HCT116 (cell line): ENCODE data around the gene COX11. TPM values are rescaled to one million over a fixed set of nuclear protein-coding genes. Genes with fewer than 3 reads are reported as not detected.
A peak's percentile ranks its signal among the peaks of the same experiment; 100 is the strongest.

ENCODE experiments used
- ATAC-seq: fragments of 200-7000 bp; cut with Tn5 transposase; 2 replicates; pipeline ENCODE4 v1.9.1; 2020; ENCODE audit warnings: mild to moderate bottlenecking, moderate library complexity
- BruUV-seq: library from RNA; stranded (reverse); fragments of 400-500 nt; replicated peaks from 2 replicates; lab custom pipeline; 2021; lab: Mats Ljungman, UMichigan
- CTCF ChIA-PET: fragments of 300-600 bp; sonication (Branson Sonifier 250); formaldehyde crosslinking; loops from one replicate; lab custom pipeline; 2021; ENCODE audit warnings: antibody characterized with exemption; lab: Charles Lee
- POLR2A ChIA-PET: fragments of 300-600, 350-600 bp; sonication (Branson Sonifier 250); formaldehyde crosslinking; loops from one replicate; lab custom pipeline; 2021; ENCODE audit warnings: antibody characterized with exemption; lab: Charles Lee
- RAD21 ChIA-PET, 2 experiments: fragments of 300-600 bp; sonication (Branson Sonifier 250); formaldehyde crosslinking; loops; one replicate each; lab custom pipeline; 2023; ENCODE audit warnings: low total read pairs in 2 of 2; ENCODE audit not compliant: uncharacterized antibody in 2 of 2, unreplicated experiment in 2 of 2, low non-redundant PET in 1 of 2; lab: Charles Lee
- DNase-seq: peaks from one replicate; pipeline ENCODE4 v3.0.0-alpha.2; 2010; ENCODE audit warnings: low read depth, low spot score
- H2AFZ ChIP-seq: fragments of 200-600 bp; shearing (Covaris generic), sonication (generic); 2 replicates; pipeline ENCODE4 v1.6.1; 2017; ENCODE audit warnings: low read depth, mixed run types, mixed read lengths, antibody characterized with exemption, low read length; ENCODE audit not compliant: poor library complexity, severe bottlenecking
- H3K27ac ChIP-seq: 2 replicates; pipeline ENCODE4 v1.5.1; 2012; ENCODE audit warnings: low read depth, low read length
- H3K27me3 ChIP-seq: fragments of 200-600 bp; sonication (generic); 2 replicates; pipeline ENCODE4 v1.6.1; 2016; ENCODE audit warnings: mixed run types, low read length, mixed read lengths; ENCODE audit not compliant: insufficient read depth
- H3K36me3 ChIP-seq, 2 experiments: fragments of 200-500 bp in 1 of 2; fragments of 200-600 bp in 1 of 2; sonication (Bioruptor generic) in 1 of 2; sonication (generic) in 1 of 2; 2 replicates each; pipeline versions ENCODE4 v1.5.1 to v1.6.1; 2014 to 2016; ENCODE audit warnings: low read length in 2 of 2, inconsistent platforms in 1 of 2, mixed read lengths in 1 of 2, mixed run types in 1 of 2; ENCODE audit not compliant: insufficient read depth in 2 of 2, control insufficient read depth in 1 of 2
- H3K4me1 ChIP-seq, 2 experiments: fragments of 200-600 bp in 1 of 2; sonication (generic) in 1 of 2; 2 replicates each; pipeline versions ENCODE4 v1.5.1 to v1.6.1; 2012 to 2017; ENCODE audit warnings: low read length in 2 of 2, inconsistent platforms in 1 of 2, mild to moderate bottlenecking in 1 of 2, mixed read lengths in 1 of 2, mixed run types in 1 of 2, moderate library complexity in 1 of 2; ENCODE audit not compliant: insufficient read depth in 2 of 2, control insufficient read depth in 1 of 2
- H3K4me2 ChIP-seq: fragments of 200-600 bp; sonication (generic); 2 replicates; pipeline ENCODE4 v1.6.1; 2017; ENCODE audit warnings: mixed run types, low read length, mixed read lengths
- H3K4me3 ChIP-seq, 2 experiments: fragments of 200-600 bp in 1 of 2; sonication (generic) in 1 of 2; replicated peaks in 1 of 2; 2 replicates each; pipeline ENCODE4 v1.5.1; 2011 to 2016; ENCODE audit warnings: low read length in 2 of 2, control low read depth in 1 of 2, low read depth in 1 of 2, mild to moderate bottlenecking in 1 of 2, mixed read lengths in 1 of 2, mixed run types in 1 of 2
- H3K79me2 ChIP-seq: fragments of 200-600 bp; sonication (generic); 2 replicates; pipeline ENCODE4 v1.6.1; 2017; ENCODE audit warnings: mild to moderate bottlenecking, mixed run types, low read length, moderate library complexity, mixed read lengths; ENCODE audit not compliant: insufficient read depth
- H3K9ac ChIP-seq: fragments of 200-600 bp; sonication (generic); 2 replicates; pipeline ENCODE4 v1.6.1; 2016; ENCODE audit warnings: low read length, mixed read lengths
- H3K9me2 ChIP-seq: fragments of 200-600 bp; sonication (generic), shearing (Covaris generic); 2 replicates; pipeline ENCODE4 v1.6.1; 2017; ENCODE audit warnings: mixed run types, mild to moderate bottlenecking, moderate library complexity; ENCODE audit not compliant: insufficient read depth
- H3K9me3 ChIP-seq, 2 experiments: fragments of 200-500 bp in 1 of 2; fragments of 200-600 bp in 1 of 2; sonication (Bioruptor generic) in 1 of 2; sonication (generic) in 1 of 2; 2 replicates each; pipeline ENCODE4 v1.6.1; 2014 to 2017; ENCODE audit warnings: low read length in 2 of 2, mixed read lengths in 2 of 2, inconsistent platforms in 1 of 2, low read depth in 1 of 2, mild to moderate bottlenecking in 1 of 2, mixed run types in 1 of 2, moderate library complexity in 1 of 2; ENCODE audit not compliant: control insufficient read depth in 1 of 2, insufficient read depth in 1 of 2
- H4K20me1 ChIP-seq: fragments of 200-600 bp; sonication (generic), shearing (Covaris generic); 2 replicates; pipeline ENCODE4 v1.6.1; 2017; ENCODE audit warnings: mixed run types, mild to moderate bottlenecking, moderate library complexity; ENCODE audit not compliant: insufficient read depth
- CTCF ChIP-seq, 3 experiments: fragments of 200-600 bp in 1 of 3; sonication (generic) in 1 of 3; IDR thresholded peaks in 2 of 3; conservative IDR thresholded peaks in 1 of 3; 2 replicates each; pipeline ENCODE4 v1.5.1; 2012 to 2017; ENCODE audit warnings: low read depth in 2 of 3, low read length in 2 of 3, antibody characterized with exemption in 1 of 3, borderline replicate concordance in 1 of 3, control low read depth in 1 of 3, mild to moderate bottlenecking in 1 of 3, mixed read lengths in 1 of 3, mixed run types in 1 of 3, moderate library complexity in 1 of 3; ENCODE audit not compliant: insufficient read depth in 1 of 3
- EGR1 ChIP-seq: IDR thresholded peaks from 2 replicates; pipeline ENCODE4 v1.6.1; 2012; ENCODE audit warnings: low read depth
- RAD21 ChIP-seq: IDR thresholded peaks from 2 replicates; pipeline ENCODE4 v1.6.1; 2012; ENCODE audit warnings: low read depth, mild to moderate bottlenecking
- REST ChIP-seq: IDR thresholded peaks from 2 replicates; pipeline ENCODE4 v1.6.1; 2012; ENCODE audit warnings: low read depth
- SRF ChIP-seq: IDR thresholded peaks from 2 replicates; pipeline ENCODE4 v1.6.1; 2012; ENCODE audit warnings: low read depth
- ZFX ChIP-seq: fragments of 450-650 bp; IDR thresholded peaks from 2 replicates; pipeline ENCODE4 v1.6.1; 2017
- ZNF274 ChIP-seq: fragments of 200-500 bp; sonication (Bioruptor generic); IDR thresholded peaks from 2 replicates; pipeline ENCODE4 v1.6.1; 2014; ENCODE audit warnings: mild to moderate bottlenecking, low read depth, low read length, inconsistent platforms
- intact Hi-C: fragments of 100-400 bp; cut with micrococcal nuclease; formaldehyde crosslinking; loops from 2 replicates; pipeline ENCODE4 v1.10.0; 2022
- total RNA-seq: library from RNA; stranded (reverse); gene quantifications from one replicate; pipeline ENCODE4 v1.2.1, GENCODE V29; 2021; ENCODE audit not compliant: unreplicated experiment

Gene COX11
- total RNA-seq, 1 experiment from 2014 or later, result 62.9 TPM

- no peak for TF ChIP-seq REST
- peak in 1 of 3 experiments; percentile 40; a peak in 3 of 6 replicates for TF ChIP-seq CTCF (IDR thresholded peaks at IDR 0.05 in 2 of 3, conservative IDR thresholded peaks at IDR 0.05 in 1 of 3; ENCODE audit: borderline replicate concordance in 1 of 3, insufficient read depth in 1 of 3, low read depth in 2 of 3, low read length in 2 of 3)
- no peak for TF ChIP-seq SRF
Measured at GRCh38 chr17:54968262-54968987, at the start of gene COX11, which contains the start of gene STXBP4 (continued).

GRCh38 chr17:55005520-55005919 is 37.1 kb upstream of the COX11 start:
- no peaks in the 10 kb centered on the region for H3K27me3 ChIP-seq
- CTCF ChIA-PET, result interaction anchor here (0.6 to 7.2 kb wide), 14 partner anchors 9 to 509 kb away, joined by 3 to 70 read pairs (median 5); no protein-coding TSS in a partner anchor
- H2AFZ ChIP-seq, result no peak overlapping the region
- peak; percentile 87 for ATAC-seq
- no peaks in the 10 kb centered on the region for H4K20me1 ChIP-seq
- 0 out of 4 replicates have a peak, but pooled peaks cover 0 to 4% of the 10 kb centered on the region in 2 experiments for H3K36me3 ChIP-seq
- no peak overlapping the region for H3K27ac ChIP-seq
- peak; percentile 63 for DNase-seq
- H3K9me3 ChIP-seq, result no peaks in the 10 kb centered on the region
- no peaks in the 10 kb centered on the region for H3K4me1 ChIP-seq
- BruUV-seq, result no TSS peak
- no peak overlapping the region for H3K9ac ChIP-seq
- H3K4me3 ChIP-seq, result no peak overlapping the region
- TF ChIP-seq CTCF (IDR thresholded peaks at IDR 0.05 in 2 of 3, conservative IDR thresholded peaks at IDR 0.05 in 1 of 3; ENCODE audit: borderline replicate concordance in 1 of 3, insufficient read depth in 1 of 3, low read depth in 2 of 3, low read length in 2 of 3) (peak; percentile 16 to 80 (median 76); a peak in 4 of 6 replicates), ZNF274 (no peak), RAD21 (peak; percentile 43), EGR1 (no peak), ZFX (no peak)
- H3K4me2 ChIP-seq, result no peak overlapping the region
- H3K9me2 ChIP-seq, result no peaks in the 10 kb centered on the region
- intact Hi-C loops, result no loop called here
- no peaks in the 10 kb centered on the region for H3K79me2 ChIP-seq
- POLR2A ChIA-PET, result no interaction called here
- RAD21 ChIA-PET, result interaction anchor here (0.9 to 1.1 kb wide), 2 partner anchors 13 to 351 kb away, joined by 3 to 4 read pairs; no protein-coding TSS in a partner anchor
